ENCODE results near the gene AURKA. TPM values are rescaled to one million over a fixed set of nuclear protein-coding genes. Genes with fewer than 3 reads are reported as not detected.
"Not testable (repeated sequence)": the region's sequence is repeated elsewhere in the genome, so short reads cannot be mapped to it uniquely, and the experiment has no call there.

AURKA gene
- total RNA-seq, 1 experiment from 2014 or later = 115 TPM

GRCh38 chr20:56342783-56343182 lies 49.2 kb downstream of the AURKA start:
- in situ Hi-C loops (cut with HindIII; ENCODE audit: low pct_unique_long_range_greater_than_20kb, low sequenced_read_pairs) (no loop called here), intact Hi-C loops (cut with micrococcal nuclease; ENCODE audit: unreplicated experiment) (loop anchor here (2.0 kb wide), 1 partner anchor 94 kb away; the partner anchor contains the start of gene MC3R)
- no peak for ATAC-seq
- Histone ChIP-seq H3K9me3 (ENCODE audit: control insufficient read depth, insufficient read depth, low read depth, low read length) (no peaks in the 10 kb centered on the region), H3K4me3 (ENCODE audit: low read depth in 2 of 2, low read length in 2 of 2) (no peak overlapping the region), H3K4me1 (ENCODE audit: control insufficient read depth, insufficient read depth, low read length) (no peaks in the 10 kb centered on the region; the same call in 1 of the 2 replicates), H3K27me3 (ENCODE audit: control insufficient read depth, insufficient read depth, low read length) (peaks cover 6% of the 10 kb centered on the region; the same call in 1 of the 2 replicates), H3K36me3 (ENCODE audit: control insufficient read depth, insufficient read depth, low read length) (no peaks in the 10 kb centered on the region), H3K27ac (ENCODE audit: low read length) (no peak overlapping the region)
- POLR2A ChIA-PET = no interaction called here
- no TSS peak for BruUV-seq (replicated peaks)
- DNase-seq (ENCODE audit: low read depth, low spot score) = no peak
- CTCF ChIA-PET = no interaction called here
- TF ChIP-seq, protein P1, sequence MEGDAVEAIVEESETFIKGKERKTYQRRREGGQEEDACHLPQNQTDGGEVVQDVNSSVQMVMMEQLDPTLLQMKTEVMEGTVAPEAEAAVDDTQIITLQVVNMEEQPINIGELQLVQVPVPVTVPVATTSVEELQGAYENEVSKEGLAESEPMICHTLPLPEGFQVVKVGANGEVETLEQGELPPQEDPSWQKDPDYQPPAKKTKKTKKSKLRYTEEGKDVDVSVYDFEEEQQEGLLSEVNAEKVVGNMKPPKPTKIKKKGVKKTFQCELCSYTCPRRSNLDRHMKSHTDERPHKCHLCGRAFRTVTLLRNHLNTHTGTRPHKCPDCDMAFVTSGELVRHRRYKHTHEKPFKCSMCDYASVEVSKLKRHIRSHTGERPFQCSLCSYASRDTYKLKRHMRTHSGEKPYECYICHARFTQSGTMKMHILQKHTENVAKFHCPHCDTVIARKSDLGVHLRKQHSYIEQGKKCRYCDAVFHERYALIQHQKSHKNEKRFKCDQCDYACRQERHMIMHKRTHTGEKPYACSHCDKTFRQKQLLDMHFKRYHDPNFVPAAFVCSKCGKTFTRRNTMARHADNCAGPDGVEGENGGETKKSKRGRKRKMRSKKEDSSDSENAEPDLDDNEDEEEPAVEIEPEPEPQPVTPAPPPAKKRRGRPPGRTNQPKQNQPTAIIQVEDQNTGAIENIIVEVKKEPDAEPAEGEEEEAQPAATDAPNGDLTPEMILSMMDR (IDR thresholded peaks at IDR 0.05) = no peak
- no peak for TF ChIP-seq POLR2AphosphoS5 (IDR thresholded peaks at IDR 0.05; ENCODE audit: low read depth, low read length)
- TF ChIP-seq REST (IDR thresholded peaks at IDR 0.05; ENCODE audit: insufficient read depth in 1 of 2, low read depth in 2 of 2, low read length in 1 of 2) = no peak
- TF ChIP-seq TCF7L2 (IDR thresholded peaks at IDR 0.05; ENCODE audit: low read depth, low read length) = no peak
- TF ChIP-seq SIN3A (IDR thresholded peaks at IDR 0.05; ENCODE audit: borderline replicate concordance, insufficient read depth, low read depth, low read length) = no peak

- H3K27ac ChIP-seq (ENCODE audit: low read length); ATAC-seq; H3K36me3 ChIP-seq (ENCODE audit: control insufficient read depth, insufficient read depth, low read length); CTCF ChIA-PET; intact Hi-C loops (cut with micrococcal nuclease; ENCODE audit: unreplicated experiment); DNase-seq (ENCODE audit: low read depth, low spot score); H3K4me1 ChIP-seq (ENCODE audit: control insufficient read depth, insufficient read depth, low read length); in situ Hi-C loops (cut with HindIII; ENCODE audit: low pct_unique_long_range_greater_than_20kb, low sequenced_read_pairs); H3K27me3 ChIP-seq (ENCODE audit: control insufficient read depth, insufficient read depth, low read length); POLR2A ChIA-PET; H3K4me3 ChIP-seq (ENCODE audit: low read depth in 2 of 2, low read length in 2 of 2); BruUV-seq (replicated peaks); H3K9me3 ChIP-seq (ENCODE audit: control insufficient read depth, insufficient read depth, low read depth, low read length): not testable (repeated sequence)
These were observed 55.3 kb downstream of the AURKA start for GRCh38 chr20:56336709-56337108.

- Histone ChIP-seq H3K36me3 (ENCODE audit: control insufficient read depth, insufficient read depth, low read length) (no peaks in the 10 kb centered on the region), H3K27me3 (ENCODE audit: control insufficient read depth, insufficient read depth, low read length) (no peaks in the 10 kb centered on the region), H3K9me3 (ENCODE audit: control insufficient read depth, insufficient read depth, low read depth, low read length) (no peaks in the 10 kb centered on the region), H3K4me1 (ENCODE audit: control insufficient read depth, insufficient read depth, low read length) (no peaks in the 10 kb centered on the region), H3K27ac (ENCODE audit: low read length) (no peak overlapping the region), H3K4me3 (ENCODE audit: low read depth in 2 of 2, low read length in 2 of 2) (no peak overlapping the region)
- TF ChIP-seq, protein P1 (IDR thresholded peaks at IDR 0.05) = no peak
- TF ChIP-seq POLR2AphosphoS5 (IDR thresholded peaks at IDR 0.05; ENCODE audit: low read depth, low read length) (no peak), TCF7L2 (IDR thresholded peaks at IDR 0.05; ENCODE audit: low read depth, low read length) (no peak), SIN3A (IDR thresholded peaks at IDR 0.05; ENCODE audit: borderline replicate concordance, insufficient read depth, low read depth, low read length) (no peak), REST (IDR thresholded peaks at IDR 0.05; ENCODE audit: insufficient read depth in 1 of 2, low read depth in 2 of 2, low read length in 1 of 2) (peak; percentile 86 to 87)
- CTCF ChIA-PET = no interaction called here
- in situ Hi-C loops (cut with HindIII; ENCODE audit: low pct_unique_long_range_greater_than_20kb, low sequenced_read_pairs) = no loop called here
- POLR2A ChIA-PET = no interaction called here
- ATAC-seq (no peak), DNase-seq (ENCODE audit: low read depth, low spot score) (no peak)
- intact Hi-C loops (cut with micrococcal nuclease; ENCODE audit: unreplicated experiment) = no loop called here
- no TSS peak for BruUV-seq (replicated peaks)
These were observed 63.2 kb downstream of the AURKA start for GRCh38 chr20:56328861-56329260.

Data from Panc1 (cell line).